ENCODE data around the gene GPANK1. TPM values are rescaled to one million over a fixed set of nuclear protein-coding genes. Genes with fewer than 3 reads are reported as not detected.

GPANK1 gene
- total and polyA plus RNA-seq, 9 of the 15 experiments (the other 6 are each of a cell fraction or from before 2014, with no cell fraction given) = 32.2 to 111 (median 46.3) TPM

GRCh38 chr6:31664790-31665500, at the start of gene GPANK1 (continued):
- TF ChIP-seq RREB1 (CRISPR knock-in tag; IDR thresholded peaks at IDR 0.05) (no peak), ZNF121 (CRISPR knock-in tag; conservative IDR thresholded peaks at IDR 0.05) (0 out of 2 replicates have a peak, but pooled peaks have one; percentile 13), YY1 (IDR thresholded peaks at IDR 0.05; ENCODE audit: borderline replicate concordance in 1 of 3, control insufficient read depth in 1 of 3, extremely low read depth in 1 of 3, insufficient read depth in 3 of 3, insufficient read length in 1 of 3, insufficient replicate concordance in 2 of 3, low read depth in 1 of 3, low read length in 2 of 3) (peak; percentile 92 to 99 (median 97)), MEF2D (tag; conservative IDR thresholded peaks at IDR 0.05; ENCODE audit: low read depth) (peak; percentile 76; the same call in 1 of the 2 replicates), MED1 (CRISPR knock-in tag; IDR thresholded peaks at IDR 0.05; ENCODE audit: borderline replicate concordance) (no peak), ZFPM2 (CRISPR knock-in tag; IDR thresholded peaks at IDR 0.05) (0 out of 2 replicates have a peak, but pooled peaks have one; percentile 4), ZHX1 (conservative IDR thresholded peaks at IDR 0.05; ENCODE audit: low read length) (peak; percentile 18; the same call in 1 of the 2 replicates), DMBX1 (CRISPR knock-in tag; IDR thresholded peaks at IDR 0.05; ENCODE audit: borderline replicate concordance) (peak; percentile 44; the same call in 1 of the 2 replicates), ZMIZ1 (IDR thresholded peaks at IDR 0.05; ENCODE audit: low read depth in 2 of 2, low read length in 2 of 2) (peak in 1 of 2 experiments; percentile 30; a peak in 2 of 4 replicates), ZNF175 (CRISPR knock-in tag; IDR thresholded peaks at IDR 0.05; ENCODE audit: low read depth) (peak; percentile 86), RCOR1 (IDR thresholded peaks at IDR 0.05; ENCODE audit: borderline replicate concordance in 1 of 2, low read depth in 2 of 2, low read length in 2 of 2) (peak in 1 of 2 experiments; percentile 6; a peak in 3 of 4 replicates)
